ENCODE data around the gene OR51A4. TPM values are rescaled to one million over a fixed set of nuclear protein-coding genes. Genes with fewer than 3 reads are reported as not detected.

Gene OR51A4
- total and polyA plus RNA-seq, 2 of the 13 experiments (the other 11 are each of a cell fraction or from before 2014, with no cell fraction given): not detected

DNA sequence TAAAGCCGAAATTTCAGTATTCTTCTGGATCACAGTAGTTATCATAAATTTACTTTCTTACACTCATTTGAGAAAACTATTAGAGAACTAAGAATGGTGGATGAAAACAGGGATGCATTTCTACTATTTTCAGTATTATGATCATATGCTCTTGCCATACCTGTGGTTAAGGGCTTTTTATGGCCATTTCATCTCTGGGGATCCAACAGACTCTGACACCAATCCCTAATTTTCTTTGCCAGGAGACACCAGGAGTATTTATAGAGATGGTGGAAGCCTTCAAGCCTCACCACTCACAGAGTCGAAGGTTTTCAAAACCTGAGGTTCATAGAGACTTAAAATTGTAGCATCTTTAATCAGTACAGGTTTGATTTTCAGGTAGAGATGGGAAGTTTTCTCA, 47.1 kb upstream of the OR51A4 start, which contains the start of gene OR51L1 (continued):
- TF ChIP-seq ZNF691 (CRISPR knock-in tag; IDR thresholded peaks at IDR 0.05; ENCODE audit: borderline replicate concordance, low read depth) (no peak), XRCC5 (optimal IDR thresholded peaks at IDR 0.05; ENCODE audit: low read length) (no peak), POGZ (CRISPR knock-in tag; IDR thresholded peaks at IDR 0.05) (no peak), AKAP8 (CRISPR knock-in tag; IDR thresholded peaks at IDR 0.05) (no peak)

GRCh38 chr11:4991060-4991459, 43.7 kb upstream of the OR51A4 start:
- H3K4me2 ChIP-seq (ENCODE audit: low read depth, low read length): no peak overlapping the region
- FAIRE-seq: no peak
- H4K20me1 ChIP-seq (ENCODE audit: insufficient read depth, low read length): no peaks in the 10 kb centered on the region
- ATAC-seq: 0 out of 3 replicates have a peak, but pooled peaks have one; percentile 29
- in situ Hi-C loops (cut with HindIII; ENCODE audit: extremely low pct_ligation_motif_present, low pct_unique_long_range_greater_than_20kb): no loop called here
- TF ChIP-seq ZBTB4 (CRISPR knock-in tag; IDR thresholded peaks at IDR 0.05; ENCODE audit: borderline replicate concordance): no peak
- TF ChIP-seq MBNL3 (CRISPR knock-in tag; conservative IDR thresholded peaks at IDR 0.05): no peak
- TF ChIP-seq, protein P1, sequence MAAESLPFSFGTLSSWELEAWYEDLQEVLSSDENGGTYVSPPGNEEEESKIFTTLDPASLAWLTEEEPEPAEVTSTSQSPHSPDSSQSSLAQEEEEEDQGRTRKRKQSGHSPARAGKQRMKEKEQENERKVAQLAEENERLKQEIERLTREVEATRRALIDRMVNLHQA (CRISPR knock-in tag; IDR thresholded peaks at IDR 0.05): no peak
- no peak for TF ChIP-seq ZNF772 (CRISPR knock-in tag; IDR thresholded peaks at IDR 0.05)
- TF ChIP-seq SKI (IDR thresholded peaks at IDR 0.05; ENCODE audit: partially characterized antibody): no peak
- no peak for TF ChIP-seq AGO2 (optimal IDR thresholded peaks at IDR 0.05; ENCODE audit: low read depth, low read length)
- no peak for TF ChIP-seq GATA4 (IDR thresholded peaks at IDR 0.05; ENCODE audit: borderline replicate concordance, low read depth)
- no peak for TF ChIP-seq SMYD3 (CRISPR knock-in tag; IDR thresholded peaks at IDR 0.05)
- TF ChIP-seq ZNF557 (CRISPR knock-in tag; IDR thresholded peaks at IDR 0.05): no peak
- no peak for TF ChIP-seq LCORL (IDR thresholded peaks at IDR 0.05)
- TF ChIP-seq LCORL (CRISPR knock-in tag; IDR thresholded peaks at IDR 0.05): no peak
- no peak for TF ChIP-seq CENPT (CRISPR knock-in tag; IDR thresholded peaks at IDR 0.05; ENCODE audit: low read depth)
- no peak for TF ChIP-seq SYNCRIP (IDR thresholded peaks at IDR 0.05; ENCODE audit: insufficient read depth, low read depth, low read length)
- no peak for TF ChIP-seq SCMH1 (CRISPR knock-in tag; IDR thresholded peaks at IDR 0.05; ENCODE audit: borderline replicate concordance)
- no peak for TF ChIP-seq CREM (IDR thresholded peaks at IDR 0.05)
- no peak for TF ChIP-seq CREM (CRISPR knock-in tag; IDR thresholded peaks at IDR 0.05)
- H2AFZ ChIP-seq (ENCODE audit: low read length): no peak overlapping the region
- H3K9me3 ChIP-seq (ENCODE audit: low read length): no peaks in the 10 kb centered on the region
- H3K4me3 ChIP-seq (replicated peaks in 1 of 3; ENCODE audit: insufficient read depth in 1 of 3, low read depth in 2 of 3, low read length in 3 of 3): no peak overlapping the region
- H3K9ac ChIP-seq (ENCODE audit: insufficient read depth, low read depth, low read length): no peak overlapping the region
- BruUV-seq (replicated peaks): no TSS peak
- DNase-seq (ENCODE audit: low spot score): no peak
- H3K79me2 ChIP-seq (ENCODE audit: insufficient read depth, low read length): no peaks in the 10 kb centered on the region
- no peaks in the 10 kb centered on the region for H3K36me3 ChIP-seq (replicated peaks in 1 of 2; ENCODE audit: control insufficient read depth in 1 of 2, insufficient read depth in 2 of 2, low read length in 2 of 2)
- H3K27ac ChIP-seq (ENCODE audit: extremely low read length, insufficient read depth, low read length): no peak overlapping the region
- ChIA-PET POLR2A (no interaction called here), CTCF (ENCODE audit: low intra/inter-chr PET ratio, low total read pairs) (no interaction called here)
- H3K4me1 ChIP-seq (ENCODE audit: insufficient read depth, low read length): no peaks in the 10 kb centered on the region
- 0% methylated on average over 1 of the region's 1 CpG for WGBS (ENCODE audit: low lambda C conversion rate)
- no peaks in the 10 kb centered on the region for H3K27me3 ChIP-seq (ENCODE audit: control insufficient read depth in 1 of 2, insufficient read depth in 2 of 2, low read length in 2 of 2)
- intact Hi-C loops (cut with micrococcal nuclease; ENCODE audit: unreplicated experiment): no loop called here

Data from HepG2 (cell line).